SK-N-SH (cell line): ENCODE data around the gene ATG7. TPM values are rescaled to one million over a fixed set of nuclear protein-coding genes. Genes with fewer than 3 reads are reported as not detected.

ENCODE experiments used
- CTCF ChIA-PET: fragments of 300-600, 350-600 bp; formaldehyde crosslinking; extraction: SDS; loops from one replicate; lab custom pipeline; 2021; lab: Yijun Ruan, JAX
- POLR2A ChIA-PET: fragments of 350-600 bp; sonication (Branson Sonifier 250); formaldehyde crosslinking; extraction: SDS; loops from one replicate; lab custom pipeline; 2020; ENCODE audit warnings: antibody characterized with exemption, inconsistent platforms; lab: Yijun Ruan, JAX
- DNase-seq: peaks from one replicate; pipeline ENCODE4 v3.0.0; 2012
- H2AFZ ChIP-seq: fragments of 200-600 bp; sonication (generic); 2 replicates; pipeline ENCODE4 v1.8.1; 2016; ENCODE audit warnings: antibody characterized with exemption, mild to moderate bottlenecking, low read depth
- H3F3A ChIP-seq: fragments of 200-600 bp; sonication (generic); replicated peaks from 2 replicates; pipeline ENCODE3; 2016; ENCODE audit warnings: antibody characterized with exemption, mild to moderate bottlenecking; ENCODE audit not compliant: insufficient read depth
- H3K27ac ChIP-seq, 2 experiments: fragments of 200-500 bp in 1 of 2; fragments of 200-600 bp in 1 of 2; sonication (Bioruptor generic) in 1 of 2; sonication (generic), shearing (Covaris generic) in 1 of 2; 2 replicates each; pipeline versions ENCODE4 v1.5.1 to v1.6.1; 2014 to 2016; ENCODE audit warnings: low read depth in 2 of 2, inconsistent platforms in 1 of 2, low read length in 1 of 2, mild to moderate bottlenecking in 1 of 2, mixed read lengths in 1 of 2
- H3K27me3 ChIP-seq: fragments of 200-600 bp; sonication (generic), shearing (Covaris generic); 2 replicates; pipeline ENCODE4 v1.6.1; 2016; ENCODE audit warnings: mixed run types; ENCODE audit not compliant: insufficient read depth
- H3K36me3 ChIP-seq, 2 experiments: fragments of 200-500 bp in 1 of 2; fragments of 200-600 bp in 1 of 2; sonication (Bioruptor generic) in 1 of 2; sonication (generic) in 1 of 2; replicated peaks in 1 of 2; 2 replicates each; pipeline versions ENCODE3 to v1.5.1; 2014 to 2016; ENCODE audit warnings: low read length in 1 of 2, mild to moderate bottlenecking in 1 of 2; ENCODE audit not compliant: insufficient read depth in 2 of 2, control insufficient read depth in 1 of 2
- H3K4me1 ChIP-seq, 2 experiments: fragments of 200-500 bp in 1 of 2; fragments of 200-600 bp in 1 of 2; sonication (Bioruptor generic) in 1 of 2; sonication (generic), shearing (Covaris generic) in 1 of 2; 2 replicates each; pipeline versions ENCODE4 v1.5.1 to v1.6.1; 2014 to 2016; ENCODE audit warnings: low read depth in 1 of 2, low read length in 1 of 2, mixed run types in 1 of 2; ENCODE audit not compliant: insufficient read depth in 2 of 2, control insufficient read depth in 1 of 2
- H3K4me2 ChIP-seq: fragments of 200-600 bp; sonication (generic), shearing (Covaris generic); 2 replicates; pipeline ENCODE4 v1.6.1; 2017; ENCODE audit warnings: mixed run types
- H3K4me3 ChIP-seq, 2 experiments: fragments of 200-500 bp in 1 of 2; fragments of 200-600 bp in 1 of 2; sonication (Bioruptor generic) in 1 of 2; sonication (generic), shearing (Covaris generic) in 1 of 2; 2 replicates each; pipeline versions ENCODE4 v1.5.1 to v1.8.1; 2014 to 2016; ENCODE audit warnings: low read depth in 2 of 2, inconsistent platforms in 1 of 2, low read length in 1 of 2, mild to moderate bottlenecking in 1 of 2, mixed read lengths in 1 of 2, moderate library complexity in 1 of 2
- H3K79me2 ChIP-seq: fragments of 200-600 bp; sonication (generic); 2 replicates; pipeline ENCODE4 v1.8.1; 2017; ENCODE audit warnings: mild to moderate bottlenecking; ENCODE audit not compliant: insufficient read depth
- H3K9ac ChIP-seq: fragments of 200-600 bp; sonication (generic); 2 replicates; pipeline ENCODE4 v1.6.1; 2017; ENCODE audit warnings: mixed run types
- H3K9me2 ChIP-seq: fragments of 200-600 bp; sonication (generic); 2 replicates; pipeline ENCODE4 v1.6.1; 2017; ENCODE audit warnings: mixed run types
- H3K9me3 ChIP-seq: fragments of 200-600 bp; sonication (generic); 2 replicates; pipeline ENCODE4 v1.6.1; 2017; ENCODE audit warnings: mixed run types, mild to moderate bottlenecking, moderate library complexity
- H4K20me1 ChIP-seq: fragments of 200-600 bp; sonication (generic); 2 replicates; pipeline ENCODE4 v1.6.1; 2017; ENCODE audit warnings: mild to moderate bottlenecking, mixed run types; ENCODE audit not compliant: insufficient read depth
- ELF1 ChIP-seq: IDR thresholded peaks from 2 replicates; pipeline ENCODE4 v1.4.0; 2012
- EZH2phosphoT487 ChIP-seq: fragments of 200-600 bp; sonication (generic); IDR thresholded peaks from 2 replicates; pipeline ENCODE4 v1.6.1; 2017; ENCODE audit warnings: low read depth, mixed run types, mild to moderate bottlenecking, antibody characterized with exemption, moderate library complexity, borderline replicate concordance
- FOSL2 ChIP-seq: IDR thresholded peaks from 2 replicates; pipeline ENCODE4 v1.4.0; 2012; ENCODE audit warnings: low read depth, mild to moderate bottlenecking, moderate library complexity, borderline replicate concordance
- FOXJ3 ChIP-seq: sonication (generic); formaldehyde crosslinking; IDR thresholded peaks from 2 replicates; pipeline ENCODE4 v1.5.1; 2020; ENCODE audit warnings: mild to moderate bottlenecking, missing genetic modification reagents
- GABPA ChIP-seq: IDR thresholded peaks from 2 replicates; pipeline ENCODE4 v1.4.0; 2012; ENCODE audit warnings: low read depth, mild to moderate bottlenecking
- GATA2 ChIP-seq: sonication (generic); formaldehyde crosslinking; IDR thresholded peaks from 2 replicates; pipeline ENCODE4 v1.5.0; 2020; ENCODE audit warnings: mild to moderate bottlenecking, missing genetic modification reagents
- JUND ChIP-seq: IDR thresholded peaks from 2 replicates; pipeline ENCODE4 v1.4.0; 2012
- MEF2A ChIP-seq: IDR thresholded peaks from 2 replicates; pipeline ENCODE4 v1.4.0; 2012; ENCODE audit warnings: low read depth, borderline replicate concordance
- NRF1 ChIP-seq: IDR thresholded peaks from 2 replicates; pipeline ENCODE4 v1.6.1; 2012; ENCODE audit warnings: low read depth, mild to moderate bottlenecking, low read length
- RAD21 ChIP-seq: IDR thresholded peaks from 2 replicates; pipeline ENCODE4 v1.6.1; 2012; ENCODE audit warnings: mild to moderate bottlenecking, low read length
- REST ChIP-seq: IDR thresholded peaks from 2 replicates; pipeline ENCODE4 v1.6.1; 2012; ENCODE audit warnings: mild to moderate bottlenecking, low read depth, low read length, moderate library complexity
- RFX5 ChIP-seq: IDR thresholded peaks from 2 replicates; pipeline ENCODE4 v1.6.1; 2012; ENCODE audit warnings: mild to moderate bottlenecking, improper control_type of control experiment, low read length
- SIN3A ChIP-seq: IDR thresholded peaks from 2 replicates; pipeline ENCODE4 v1.6.1; 2012; ENCODE audit warnings: low read depth, mild to moderate bottlenecking, low read length, moderate library complexity, borderline replicate concordance
- SMC3 ChIP-seq: IDR thresholded peaks from 2 replicates; pipeline ENCODE4 v1.6.1; 2012; ENCODE audit warnings: low read depth, low read length, improper control_type of control experiment
- TAF1 ChIP-seq: IDR thresholded peaks from 2 replicates; pipeline ENCODE4 v1.6.1; 2012; ENCODE audit warnings: low read depth, mild to moderate bottlenecking, low read length, moderate library complexity, borderline replicate concordance
- TCF12 ChIP-seq: IDR thresholded peaks from 2 replicates; pipeline ENCODE4 v1.4.0; 2012
- TEAD4 ChIP-seq: IDR thresholded peaks from 2 replicates; pipeline ENCODE4 v1.4.0; 2012; ENCODE audit warnings: mild to moderate bottlenecking, borderline replicate concordance; ENCODE audit not compliant: insufficient read depth
- YY1 ChIP-seq: IDR thresholded peaks from 2 replicates; pipeline ENCODE4 v1.4.0; 2012; ENCODE audit warnings: low read depth, mild to moderate bottlenecking
- ZBTB33 ChIP-seq: IDR thresholded peaks from 2 replicates; pipeline ENCODE4 v1.4.0; 2012; ENCODE audit warnings: low read depth, borderline replicate concordance
- WGBS: methylation state at CpG from one replicate; pipeline ENCODE4 v1.1.6; 2017; ENCODE audit warnings: low lambda C conversion rate; 5-methylcytosine and 5-hydroxymethylcytosine counted together
- polyA plus RNA-seq, 3 experiments: library from polyadenylated mRNA; depleted of rRNA; stranded (reverse); fragments of >200 nt; gene quantifications; 2 replicates each; pipeline ENCODE4 v1.2.3, GENCODE V29; 2012
- TF ChIP-seq, protein P1 (sequence below): IDR thresholded peaks from 2 replicates; pipeline ENCODE4 v1.4.0; 2012; ENCODE audit warnings: low read depth, borderline replicate concordance

ATG7 gene
- polyA plus RNA-seq, 1 of the 3 experiments (the other 2 are of a cell fraction): 29.5 TPM

- TF ChIP-seq TAF1 (no peak), GABPA (no peak), FOXJ3 (CRISPR knock-in tag) (no peak), SMC3 (no peak), RAD21 (no peak), EZH2phosphoT487 (no peak)
These were observed 223.9 kb downstream of the ATG7 start (continued) for GRCh38 chr3:11495948-11496557.

GRCh38 chr3:11498177-11498576 lies 226.0 kb downstream of the ATG7 start:
- Histone ChIP-seq H3K27me3 (no peaks in the 10 kb centered on the region), H3F3A (peaks cover 18% of the 10 kb centered on the region), H3K9ac (peak overlapping the region; percentile 13; the same call in 1 of the 2 replicates)
- TF ChIP-seq GATA2 (CRISPR knock-in tag) (no peak), ELF1 (no peak), REST (no peak), TEAD4 (no peak), RAD21 (no peak), FOSL2 (no peak), NRF1 (no peak), JUND (no peak), YY1 (no peak), RFX5 (no peak), ZBTB33 (no peak), TCF12 (no peak), MEF2A (no peak), SIN3A (no peak)
- TF ChIP-seq, protein P1, sequence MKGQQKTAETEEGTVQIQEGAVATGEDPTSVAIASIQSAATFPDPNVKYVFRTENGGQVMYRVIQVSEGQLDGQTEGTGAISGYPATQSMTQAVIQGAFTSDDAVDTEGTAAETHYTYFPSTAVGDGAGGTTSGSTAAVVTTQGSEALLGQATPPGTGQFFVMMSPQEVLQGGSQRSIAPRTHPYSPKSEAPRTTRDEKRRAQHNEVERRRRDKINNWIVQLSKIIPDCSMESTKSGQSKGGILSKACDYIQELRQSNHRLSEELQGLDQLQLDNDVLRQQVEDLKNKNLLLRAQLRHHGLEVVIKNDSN: no peak
- TF ChIP-seq, all 33 proteins: peak for 0
- no peaks in the 10 kb centered on the region for H3K9me3 ChIP-seq
- no peak overlapping the region for H3K4me3 ChIP-seq
- peaks cover 4 to 13% of the 10 kb centered on the region in 2 experiments; a peak in 3 of 4 replicates for H3K4me1 ChIP-seq
- H3K4me2 ChIP-seq: peak overlapping the region; percentile 18
- POLR2A ChIA-PET: interaction anchor here (0.6 kb wide), 1 partner anchor 106 kb away, joined by 4 read pairs; no protein-coding TSS in a partner anchor
- DNase-seq: no peak
- CTCF ChIA-PET: no interaction called here
- peak overlapping the region; percentile 61 to 71; a peak in 3 of 4 replicates for H3K27ac ChIP-seq
- WGBS: 97% methylated on average over 2 of the region's 2 CpGs
- H3K36me3 ChIP-seq: no peaks in the 10 kb centered on the region
- no peaks in the 10 kb centered on the region for H3K79me2 ChIP-seq
- no peaks in the 10 kb centered on the region for H3K9me2 ChIP-seq
- H2AFZ ChIP-seq: no peak overlapping the region
- no peaks in the 10 kb centered on the region for H4K20me1 ChIP-seq
